SK-N-MC (cell line): ENCODE results near the gene ASCC3.

Experiments used
- FOXP2 ChIP-seq: optimal IDR thresholded peaks from 2 replicates; pipeline ENCODE3; 2011; ENCODE audit warnings: mild to moderate bottlenecking, moderate library complexity; ENCODE audit not compliant: insufficient read depth; ENCODE audit errors: extremely low read length, control extremely low read depth
- POLR2AphosphoS5 ChIP-seq: IDR thresholded peaks from 2 replicates; pipeline ENCODE4 v1.6.1; 2012; ENCODE audit warnings: mild to moderate bottlenecking, low read depth, low read length, borderline replicate concordance

- TF ChIP-seq POLR2AphosphoS5 (no peak), FOXP2 (no peak)
Measured at GRCh38 chr6:100839419-100839818, 41.7 kb downstream of the ASCC3 start.
